OCI-LY3 (cell line): ENCODE results near the gene ACIN1.

Experiments used
- EZH2phosphoT487 ChIP-seq: fragments of 200-600 bp; shearing (Covaris generic); IDR thresholded peaks from 2 replicates; pipeline ENCODE4 v1.6.1; 2018; ENCODE audit warnings: antibody characterized with exemption, mixed run types, low read depth
- TF ChIP-seq, protein P1 (sequence below): fragments of 200-600, 300-600 bp; sonication (generic); IDR thresholded peaks from 2 replicates; pipeline ENCODE4 v1.5.1; 2014; ENCODE audit warnings: antibody characterized with exemption, low read length, low read depth

DNA sequence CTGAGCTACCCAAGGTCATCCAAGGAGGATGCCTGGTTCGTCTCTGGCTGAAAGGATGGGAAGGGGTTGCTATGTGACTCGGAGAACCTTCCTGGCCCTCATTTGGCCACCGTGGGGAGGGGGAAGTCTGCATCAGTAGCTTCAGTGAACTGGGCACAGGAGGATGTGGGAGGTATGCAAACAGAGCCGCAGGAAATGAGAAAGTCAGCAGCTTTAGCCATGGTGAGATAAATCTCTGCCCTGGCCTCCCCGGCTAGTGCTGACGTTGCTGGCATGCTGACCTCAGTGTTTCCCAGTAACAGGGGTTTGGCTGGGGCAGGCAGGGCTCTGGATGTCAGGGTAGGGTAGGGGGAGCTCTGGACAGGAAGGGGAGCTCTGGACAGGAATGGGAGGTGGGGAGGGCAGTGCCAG, 26.4 kb upstream of the ACIN1 start:
- TF ChIP-seq, protein P1, sequence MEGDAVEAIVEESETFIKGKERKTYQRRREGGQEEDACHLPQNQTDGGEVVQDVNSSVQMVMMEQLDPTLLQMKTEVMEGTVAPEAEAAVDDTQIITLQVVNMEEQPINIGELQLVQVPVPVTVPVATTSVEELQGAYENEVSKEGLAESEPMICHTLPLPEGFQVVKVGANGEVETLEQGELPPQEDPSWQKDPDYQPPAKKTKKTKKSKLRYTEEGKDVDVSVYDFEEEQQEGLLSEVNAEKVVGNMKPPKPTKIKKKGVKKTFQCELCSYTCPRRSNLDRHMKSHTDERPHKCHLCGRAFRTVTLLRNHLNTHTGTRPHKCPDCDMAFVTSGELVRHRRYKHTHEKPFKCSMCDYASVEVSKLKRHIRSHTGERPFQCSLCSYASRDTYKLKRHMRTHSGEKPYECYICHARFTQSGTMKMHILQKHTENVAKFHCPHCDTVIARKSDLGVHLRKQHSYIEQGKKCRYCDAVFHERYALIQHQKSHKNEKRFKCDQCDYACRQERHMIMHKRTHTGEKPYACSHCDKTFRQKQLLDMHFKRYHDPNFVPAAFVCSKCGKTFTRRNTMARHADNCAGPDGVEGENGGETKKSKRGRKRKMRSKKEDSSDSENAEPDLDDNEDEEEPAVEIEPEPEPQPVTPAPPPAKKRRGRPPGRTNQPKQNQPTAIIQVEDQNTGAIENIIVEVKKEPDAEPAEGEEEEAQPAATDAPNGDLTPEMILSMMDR, result no peak
- no peak for TF ChIP-seq EZH2phosphoT487
